GM12864 (cell line): ENCODE results near the gene PLOD1.

ENCODE experiments used
- DNase-seq: peaks from one replicate; pipeline ENCODE4 v3.0.0-alpha.2; 2011; ENCODE audit warnings: low read depth
- H3K4me3 ChIP-seq: 2 replicates; pipeline ENCODE4 v1.5.1; 2011; ENCODE audit warnings: mild to moderate bottlenecking, low read depth, low read length, control low read depth
- TF ChIP-seq, protein P1 (sequence below): IDR thresholded peaks from 2 replicates; pipeline ENCODE4 v1.5.1; 2011; ENCODE audit warnings: low read depth, mild to moderate bottlenecking, moderate library complexity, low read length, control low read depth, inconsistent platforms; ENCODE audit errors: missing control alignments

Gene PLOD1

DNA sequence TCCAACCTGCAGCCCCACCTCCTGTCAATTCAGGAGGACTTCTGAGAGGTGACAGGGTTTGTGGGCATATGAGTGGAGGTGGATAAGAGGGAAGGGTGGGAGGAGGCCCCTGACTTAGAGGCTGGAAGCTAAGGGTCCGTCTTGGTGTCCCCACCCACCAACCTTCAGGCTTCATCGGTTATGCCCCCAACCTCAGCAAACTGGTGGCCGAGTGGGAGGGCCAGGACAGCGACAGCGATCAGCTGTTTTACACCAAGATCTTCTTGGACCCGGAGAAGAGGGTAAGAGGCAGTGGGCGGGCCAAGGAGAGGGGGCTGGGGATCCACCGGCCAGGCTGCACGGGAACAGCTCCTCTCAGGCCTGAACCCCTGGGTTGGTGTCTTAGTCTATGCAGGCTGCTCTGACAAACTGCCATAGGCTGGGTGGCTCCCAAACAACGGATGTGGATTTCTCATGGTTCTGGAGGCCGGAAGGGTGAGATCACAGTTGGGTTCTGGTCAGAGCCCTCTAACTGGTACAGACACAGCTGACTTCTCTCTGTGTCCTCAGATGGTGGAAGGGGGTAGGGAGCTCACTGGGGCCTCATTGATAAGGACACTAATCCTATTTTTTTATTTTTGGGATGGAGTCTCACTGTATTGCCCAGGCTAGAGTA is 18.1 kb downstream of the PLOD1 start:
- TF ChIP-seq, protein P1, sequence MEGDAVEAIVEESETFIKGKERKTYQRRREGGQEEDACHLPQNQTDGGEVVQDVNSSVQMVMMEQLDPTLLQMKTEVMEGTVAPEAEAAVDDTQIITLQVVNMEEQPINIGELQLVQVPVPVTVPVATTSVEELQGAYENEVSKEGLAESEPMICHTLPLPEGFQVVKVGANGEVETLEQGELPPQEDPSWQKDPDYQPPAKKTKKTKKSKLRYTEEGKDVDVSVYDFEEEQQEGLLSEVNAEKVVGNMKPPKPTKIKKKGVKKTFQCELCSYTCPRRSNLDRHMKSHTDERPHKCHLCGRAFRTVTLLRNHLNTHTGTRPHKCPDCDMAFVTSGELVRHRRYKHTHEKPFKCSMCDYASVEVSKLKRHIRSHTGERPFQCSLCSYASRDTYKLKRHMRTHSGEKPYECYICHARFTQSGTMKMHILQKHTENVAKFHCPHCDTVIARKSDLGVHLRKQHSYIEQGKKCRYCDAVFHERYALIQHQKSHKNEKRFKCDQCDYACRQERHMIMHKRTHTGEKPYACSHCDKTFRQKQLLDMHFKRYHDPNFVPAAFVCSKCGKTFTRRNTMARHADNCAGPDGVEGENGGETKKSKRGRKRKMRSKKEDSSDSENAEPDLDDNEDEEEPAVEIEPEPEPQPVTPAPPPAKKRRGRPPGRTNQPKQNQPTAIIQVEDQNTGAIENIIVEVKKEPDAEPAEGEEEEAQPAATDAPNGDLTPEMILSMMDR: no peak
- no peak for DNase-seq
- no peak overlapping the region for H3K4me3 ChIP-seq

DNA sequence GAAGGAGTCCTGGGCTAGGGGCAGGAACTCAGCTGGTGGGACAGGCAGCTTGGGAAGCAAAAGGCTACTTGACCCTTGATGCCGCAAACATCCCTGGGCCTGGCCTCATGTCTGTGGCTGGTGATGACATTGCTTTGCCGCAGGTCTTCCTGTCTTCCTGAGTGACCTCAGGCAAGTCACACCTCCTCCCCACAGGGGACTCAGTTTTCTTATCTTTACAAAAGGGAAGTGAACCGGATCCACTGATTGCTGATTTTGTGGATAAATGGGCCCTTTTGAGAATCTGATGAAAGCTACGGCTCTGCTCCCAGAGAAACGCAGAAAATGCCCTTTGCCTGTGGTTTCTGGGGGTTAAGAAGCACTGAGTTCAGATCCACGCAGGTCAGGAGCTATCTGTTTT is 20.7 kb downstream of the PLOD1 start:
- TF ChIP-seq, protein P1: no peak
- no peak overlapping the region for H3K4me3 ChIP-seq
- no peak for DNase-seq

DNA sequence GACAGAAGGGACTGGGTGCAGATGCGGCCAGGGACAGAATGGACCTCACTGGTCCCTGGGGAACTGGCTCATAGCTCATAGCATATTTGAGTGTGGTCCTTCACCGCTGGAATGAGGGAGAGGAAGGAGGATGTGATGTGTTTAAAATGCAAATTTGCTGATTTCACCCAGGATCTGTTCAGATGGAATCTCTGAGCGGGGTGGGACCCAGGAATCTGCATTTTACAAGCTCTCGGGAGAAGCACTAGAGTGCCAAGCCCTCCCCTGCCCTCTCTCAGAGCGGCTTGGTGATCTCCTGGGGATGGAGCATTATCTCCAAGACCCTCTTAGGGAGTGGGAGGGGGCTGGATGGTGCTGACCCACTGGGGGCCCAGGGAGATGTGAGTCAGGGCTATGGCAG is 22.9 kb downstream of the PLOD1 start:
- TF ChIP-seq, protein P1: no peak
- DNase-seq: no peak
- H3K4me3 ChIP-seq: no peak overlapping the region

DNA sequence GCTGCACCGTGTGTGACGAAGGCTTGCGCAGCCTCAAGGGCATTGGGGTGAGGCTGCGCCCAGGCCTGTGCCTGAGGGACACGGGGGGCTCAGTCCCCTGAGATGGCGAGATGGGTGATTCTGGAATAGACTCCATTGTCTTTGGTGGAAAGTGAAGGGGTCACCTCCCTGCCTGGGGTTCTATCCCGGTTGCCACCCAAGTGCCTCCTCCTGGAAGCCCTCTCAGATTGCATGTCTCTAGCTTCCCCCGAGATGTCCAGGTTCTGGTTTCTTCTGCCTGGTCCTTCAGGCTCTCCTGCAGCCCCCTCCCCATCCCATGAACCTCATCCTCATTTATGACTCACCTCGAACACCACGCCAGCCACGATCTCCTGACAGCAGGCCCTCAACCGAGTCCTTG is 23.4 kb downstream of the PLOD1 start:
- TF ChIP-seq, protein P1: no peak
- DNase-seq: no peak
- H3K4me3 ChIP-seq: no peak overlapping the region

DNA sequence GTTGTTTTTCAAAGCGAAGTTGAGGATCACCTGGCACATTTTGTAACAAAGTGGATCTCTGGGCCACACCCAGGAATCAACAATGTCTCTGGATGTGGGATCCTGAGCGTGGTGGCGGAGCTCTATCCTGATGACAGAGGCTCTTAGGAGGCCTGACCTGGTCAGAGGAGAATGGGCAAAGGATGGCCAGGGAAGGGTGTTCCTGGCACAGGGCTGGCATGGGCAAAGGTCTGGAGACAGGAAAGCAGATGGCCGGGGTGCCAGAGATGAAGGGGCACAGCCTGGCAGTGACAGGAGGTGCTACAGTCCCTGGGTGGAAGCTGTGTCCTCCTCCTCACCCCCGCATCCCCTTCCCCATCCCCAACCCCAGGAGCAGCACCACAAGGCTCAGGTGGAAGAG is 25.8 kb downstream of the PLOD1 start:
- DNase-seq: no peak
- no peak overlapping the region for H3K4me3 ChIP-seq
- TF ChIP-seq, protein P1: no peak

DNA sequence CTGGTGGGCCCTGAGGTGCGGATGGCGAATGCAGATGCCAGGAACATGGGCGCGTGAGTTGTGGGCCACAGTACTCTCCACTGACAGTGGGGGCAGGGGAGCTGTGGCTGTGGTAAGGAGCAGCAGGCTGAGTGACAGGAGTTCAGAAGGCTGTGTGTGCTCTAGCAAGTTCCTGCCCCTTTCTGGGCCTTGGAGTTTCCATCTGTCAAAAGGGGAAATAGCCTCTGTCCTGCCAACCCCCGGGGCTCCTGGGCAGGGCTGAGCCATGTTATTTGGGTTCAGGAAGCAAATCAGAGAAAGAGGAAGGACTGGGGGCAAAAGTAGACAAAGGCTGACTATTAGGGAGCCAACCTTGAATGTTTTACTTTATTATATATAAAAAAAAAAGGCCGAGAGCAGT is 26.2 kb downstream of the PLOD1 start:
- TF ChIP-seq, protein P1: no peak
- H3K4me3 ChIP-seq: no peak overlapping the region
- DNase-seq: no peak

DNA sequence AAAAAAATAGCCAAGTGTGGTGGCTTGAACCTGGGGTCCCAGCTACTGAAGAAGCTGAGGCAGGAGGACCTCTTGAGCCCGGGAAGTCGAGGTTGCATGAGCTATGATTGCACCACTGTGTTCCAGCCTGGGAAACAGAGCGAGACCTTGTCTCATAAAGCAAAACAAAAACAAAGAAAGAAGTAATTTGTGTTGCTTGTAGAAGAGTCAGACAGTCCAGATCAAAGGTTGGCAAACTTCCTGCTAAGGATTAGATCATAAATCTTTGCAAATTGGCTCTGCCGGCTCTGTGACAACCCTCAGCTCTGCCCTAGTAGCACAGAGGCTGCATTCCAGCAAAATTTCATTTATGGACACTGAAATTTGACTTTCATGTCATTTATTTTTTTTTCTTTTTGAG is 26.7 kb downstream of the PLOD1 start:
- TF ChIP-seq, protein P1: no peak
- no peak for DNase-seq
- no peak overlapping the region for H3K4me3 ChIP-seq
